GM18868 (cell line): Measurements from ENCODE around the gene SLC25A24.
"Not testable (repeated sequence)": the region's sequence is repeated elsewhere in the genome, so short reads cannot be mapped to it uniquely, and the experiment has no call there.

Experiments used
- ATAC-seq: cut with Tn5 transposase; IDR thresholded peaks from one replicate; pipeline ENCODE4 v1.9.1; 2021; ENCODE audit warnings: mild to moderate bottlenecking, moderate library complexity; ENCODE audit not compliant: unreplicated experiment

Gene SLC25A24

GRCh38 chr1:108140936-108141335 lies 59.2 kb downstream of the SLC25A24 start:
- no peak for ATAC-seq

GRCh38 chr1:108140177-108140576 lies 60.0 kb downstream of the SLC25A24 start:
- ATAC-seq = no peak

- ATAC-seq = not testable (repeated sequence)
These were observed 60.6 kb downstream of the SLC25A24 start for GRCh38 chr1:108139555-108139954.

- ATAC-seq = not testable (repeated sequence)
These were observed 67.0 kb downstream of the SLC25A24 start for GRCh38 chr1:108133148-108133547.

- ATAC-seq = not testable (repeated sequence)
These were observed 67.8 kb downstream of the SLC25A24 start for GRCh38 chr1:108132367-108132766.

GRCh38 chr1:108131281-108131680 lies 68.9 kb downstream of the SLC25A24 start:
- ATAC-seq = not testable (repeated sequence)

- ATAC-seq = no peak
These were observed 69.3 kb downstream of the SLC25A24 start for GRCh38 chr1:108130794-108131193.

- ATAC-seq = no peak
These were observed 70.1 kb downstream of the SLC25A24 start for GRCh38 chr1:108129999-108130398.

GRCh38 chr1:108125312-108126138 lies 74.6 kb downstream of the SLC25A24 start:
- peak; percentile 95 for ATAC-seq

- no peak for ATAC-seq
These were observed 75.4 kb downstream of the SLC25A24 start for GRCh38 chr1:108124622-108125311.

- ATAC-seq = no peak
These were observed 76.1 kb downstream of the SLC25A24 start for GRCh38 chr1:108124023-108124422.

- ATAC-seq = no peak
These were observed 78.6 kb downstream of the SLC25A24 start for GRCh38 chr1:108121358-108122143.

- ATAC-seq = no peak
These were observed 80.0 kb downstream of the SLC25A24 start for GRCh38 chr1:108120163-108120562.

- no peak for ATAC-seq
These were observed 80.6 kb downstream of the SLC25A24 start for GRCh38 chr1:108119500-108119899.

GRCh38 chr1:108117945-108118902 lies 81.9 kb downstream of the SLC25A24 start:
- ATAC-seq = no peak

GRCh38 chr1:108117237-108117636 lies 82.9 kb downstream of the SLC25A24 start:
- ATAC-seq = no peak

GRCh38 chr1:108114033-108114599 lies 86.0 kb downstream of the SLC25A24 start:
- no peak for ATAC-seq

- no peak for ATAC-seq
These were observed 86.6 kb downstream of the SLC25A24 start for GRCh38 chr1:108113496-108113895.

- no peak for ATAC-seq
These were observed 90.7 kb downstream of the SLC25A24 start for GRCh38 chr1:108109295-108109973.
